H1 (cell line): ENCODE measurements around the gene CDON. TPM values are rescaled to one million over a fixed set of nuclear protein-coding genes. Genes with fewer than 3 reads are reported as not detected.

ENCODE experiments used
- CTCF ChIA-PET: fragments of 300-600 bp; sonication (Branson Sonifier 250); formaldehyde crosslinking; loops from one replicate; lab custom pipeline; 2021; ENCODE audit not compliant: partially characterized antibody; lab: Charles Lee
- POLR2A ChIA-PET: fragments of 300-600 bp; sonication (Branson Sonifier 250); formaldehyde crosslinking; loops from one replicate; lab custom pipeline; 2021; ENCODE audit warnings: inconsistent platforms; ENCODE audit not compliant: partially characterized antibody; lab: Charles Lee
- DNase-seq, 2 experiments: peaks; one replicate each; pipeline versions ENCODE4 v3.0.0 to v3.0.0-alpha.2; 2010 to 2022; ENCODE audit warnings: low spot score in 2 of 2, low read depth in 1 of 2, mixed read lengths in 1 of 2
- FAIRE-seq: peaks from 2 replicates; lab custom pipeline; 2011; peaks lifted over from hg19 to GRCh38; lab: Jason Lieb, UNC
- H2AFZ ChIP-seq: 2 replicates; pipeline ENCODE4 v1.8.1; 2012; ENCODE audit warnings: low read length, inconsistent platforms
- H2AK5ac ChIP-seq: 2 replicates; pipeline ENCODE4 v1.6.1; 2013; ENCODE audit warnings: low read depth, low read length
- H2BK120ac ChIP-seq: replicated peaks from 2 replicates; pipeline ENCODE3; 2013; ENCODE audit warnings: low read depth, low read length, inconsistent platforms
- H2BK12ac ChIP-seq: 2 replicates; pipeline ENCODE4 v1.6.1; 2013; ENCODE audit warnings: low read depth, low read length
- H2BK15ac ChIP-seq: 2 replicates; pipeline ENCODE4 v1.6.1; 2013; ENCODE audit warnings: low read length
- H2BK20ac ChIP-seq: 2 replicates; pipeline ENCODE4 v1.6.1; 2013; ENCODE audit warnings: low read length
- H2BK5ac ChIP-seq: 2 replicates; pipeline ENCODE4 v1.6.1; 2013; ENCODE audit warnings: low read depth, low read length
- H3K14ac ChIP-seq: 2 replicates; pipeline ENCODE4 v1.6.1; 2013; ENCODE audit warnings: inconsistent platforms; ENCODE audit not compliant: insufficient read length
- H3K18ac ChIP-seq: 2 replicates; pipeline ENCODE4 v1.6.1; 2013; ENCODE audit warnings: low read length; ENCODE audit errors: extremely low read depth
- H3K23ac ChIP-seq: 2 replicates; pipeline ENCODE4 v1.6.1; 2013; ENCODE audit warnings: inconsistent platforms; ENCODE audit not compliant: insufficient read length
- H3K23me2 ChIP-seq: 2 replicates; pipeline ENCODE4 v1.6.1; 2013; ENCODE audit warnings: low read depth, low read length
- H3K27ac ChIP-seq: 2 replicates; pipeline ENCODE4 v1.6.1; 2011; ENCODE audit warnings: low read depth, low read length, inconsistent platforms
- H3K27me3 ChIP-seq, 4 experiments: replicated peaks in 1 of 4; 1 replicate in 1 of 4; 2 replicates in 3 of 4; pipeline versions ENCODE4 v1.6.1 to v1.8.1; 2011 to 2013; ENCODE audit warnings: low read length in 3 of 4, mild to moderate bottlenecking in 3 of 4, inconsistent platforms in 2 of 4, mixed read lengths in 2 of 4, moderate library complexity in 1 of 4; ENCODE audit not compliant: control insufficient read depth in 3 of 4, insufficient read depth in 3 of 4; ENCODE audit errors: extremely low read depth in 1 of 4
- H3K36me3 ChIP-seq, 4 experiments: 2 replicates each; pipeline versions ENCODE4 v1.6.1 to v1.8.1; 2011 to 2013; ENCODE audit warnings: mild to moderate bottlenecking in 4 of 4, low read length in 3 of 4, moderate library complexity in 2 of 4, control low read depth in 1 of 4, inconsistent platforms in 1 of 4; ENCODE audit not compliant: insufficient read depth in 4 of 4, control insufficient read depth in 2 of 4
- H3K4ac ChIP-seq: replicated peaks from 2 replicates; pipeline ENCODE3; 2013; ENCODE audit warnings: low read length, low read depth, mixed read lengths, inconsistent platforms; ENCODE audit not compliant: insufficient read length
- H3K4me1 ChIP-seq, 4 experiments: replicated peaks in 1 of 4; 1 replicate in 1 of 4; 2 replicates in 3 of 4; pipeline versions ENCODE4 v1.6.1 to v1.8.1; 2011 to 2013; ENCODE audit warnings: low read length in 3 of 4, inconsistent platforms in 2 of 4, mixed read lengths in 1 of 4; ENCODE audit not compliant: insufficient read depth in 4 of 4, control insufficient read depth in 3 of 4
- H3K4me2 ChIP-seq, 2 experiments: 2 replicates each; pipeline versions ENCODE4 v1.6.1 to v1.8.1; 2011 to 2013; ENCODE audit warnings: low read depth in 2 of 2, low read length in 2 of 2, control low read depth in 1 of 2, inconsistent platforms in 1 of 2, mild to moderate bottlenecking in 1 of 2; ENCODE audit not compliant: insufficient read depth in 1 of 2
- H3K4me3 ChIP-seq, 4 experiments: fragments of 200-600, 300-600 bp in 1 of 4; sonication (generic), shearing (Covaris generic), sonication (Bioruptor Twin) in 1 of 4; 2 replicates each; pipeline versions ENCODE4 v1.5.1 to v1.8.1; 2011 to 2016; ENCODE audit warnings: low read length in 4 of 4, low read depth in 3 of 4, control low read depth in 2 of 4, inconsistent platforms in 2 of 4, mild to moderate bottlenecking in 2 of 4, mixed read lengths in 1 of 4, moderate library complexity in 1 of 4; ENCODE audit not compliant: insufficient read depth in 2 of 4; ENCODE audit errors: extremely low read depth in 1 of 4
- H3K56ac ChIP-seq: replicated peaks from 2 replicates; pipeline ENCODE3; 2013; ENCODE audit warnings: low read depth, mild to moderate bottlenecking, mixed read lengths, low read length, inconsistent platforms; ENCODE audit not compliant: insufficient read length
- H3K79me1 ChIP-seq: 2 replicates; pipeline ENCODE4 v1.6.1; 2013; ENCODE audit warnings: low read depth, low read length, control low read depth
- H3K79me2 ChIP-seq, 2 experiments: 2 replicates each; pipeline versions ENCODE4 v1.6.1 to v1.8.1; 2012 to 2013; ENCODE audit warnings: low read length in 2 of 2, mild to moderate bottlenecking in 2 of 2, inconsistent platforms in 1 of 2; ENCODE audit not compliant: insufficient read depth in 2 of 2, control insufficient read depth in 1 of 2
- H3K9ac ChIP-seq, 4 experiments: replicated peaks in 1 of 4; 1 replicate in 1 of 4; 2 replicates in 3 of 4; pipeline versions ENCODE4 v1.6.1 to v1.8.1; 2011 to 2013; ENCODE audit warnings: low read depth in 3 of 4, low read length in 3 of 4, control low read depth in 2 of 4, mild to moderate bottlenecking in 2 of 4, moderate library complexity in 2 of 4, inconsistent platforms in 1 of 4; ENCODE audit errors: extremely low read depth in 1 of 4
- H3K9me3 ChIP-seq, 2 experiments: 2 replicates each; pipeline versions ENCODE4 v1.6.1 to v1.8.1; 2012 to 2013; ENCODE audit warnings: mild to moderate bottlenecking in 2 of 2, moderate library complexity in 2 of 2, control low read depth in 1 of 2, inconsistent platforms in 1 of 2, low read depth in 1 of 2, low read length in 1 of 2, mixed read lengths in 1 of 2; ENCODE audit not compliant: insufficient read depth in 2 of 2
- H4K20me1 ChIP-seq, 2 experiments: replicated peaks in 1 of 2; 2 replicates each; pipeline versions ENCODE3 to v1.8.1; 2011 to 2013; ENCODE audit warnings: inconsistent platforms in 2 of 2, low read length in 2 of 2, mild to moderate bottlenecking in 1 of 2; ENCODE audit not compliant: insufficient read depth in 2 of 2, control insufficient read depth in 1 of 2
- H4K5ac ChIP-seq: 2 replicates; pipeline ENCODE4 v1.6.1; 2013; ENCODE audit warnings: low read length, low read depth, mixed read lengths, inconsistent platforms; ENCODE audit not compliant: insufficient read length
- H4K8ac ChIP-seq: 2 replicates; pipeline ENCODE4 v1.8.0; 2013; ENCODE audit warnings: mild to moderate bottlenecking, moderate library complexity, low read length, inconsistent platforms; ENCODE audit not compliant: insufficient read depth; ENCODE audit errors: extremely low read depth
- H4K91ac ChIP-seq: replicated peaks from 2 replicates; pipeline ENCODE3; 2013; ENCODE audit warnings: low read length, mixed read lengths, inconsistent platforms; ENCODE audit not compliant: insufficient read length
- CHD2 ChIP-seq: IDR thresholded peaks from 2 replicates; pipeline ENCODE4 v1.6.1; 2012; ENCODE audit warnings: low read length, improper control_type of control experiment
- CTCF ChIP-seq, 3 experiments: IDR thresholded peaks; 1 replicate in 2 of 3; 2 replicates in 1 of 3; pipeline versions ENCODE4 v1.5.1 to v1.6.1; 2011; ENCODE audit warnings: low read length in 3 of 3, mild to moderate bottlenecking in 3 of 3, inconsistent platforms in 2 of 3, low read depth in 1 of 3, moderate library complexity in 1 of 3; ENCODE audit not compliant: insufficient read depth in 1 of 3; ENCODE audit errors: control extremely low read depth in 1 of 3
- FOSL1 ChIP-seq: IDR thresholded peaks from 2 replicates; pipeline ENCODE4 v1.6.1; 2011; ENCODE audit warnings: mild to moderate bottlenecking, low read depth, low read length, moderate library complexity; ENCODE audit not compliant: insufficient read depth
- POLR2AphosphoS5 ChIP-seq: IDR thresholded peaks from 2 replicates; pipeline ENCODE4 v1.6.1; 2011; ENCODE audit warnings: low read depth, low read length
- RXRA ChIP-seq: IDR thresholded peaks from 2 replicates; pipeline ENCODE4 v1.6.1; 2011; ENCODE audit warnings: low read depth, mild to moderate bottlenecking, low read length, moderate library complexity; ENCODE audit not compliant: insufficient read depth
- SIX5 ChIP-seq: IDR thresholded peaks from 2 replicates; pipeline ENCODE4 v1.6.1; 2011; ENCODE audit warnings: mild to moderate bottlenecking, low read depth, low read length
- WGBS, 2 experiments: shearing (Covaris generic) in 1 of 2; methylation state at CpG; one replicate each; pipeline versions ENCODE4 v1.1.6 to v1.1.7; 2013 to 2015; ENCODE audit warnings: low lambda C conversion rate in 2 of 2, mixed read lengths in 2 of 2, inconsistent platforms in 1 of 2, low coverage in 1 of 2, missing lambda C conversion rate in 1 of 2; ENCODE audit not compliant: insufficient replicate concordance in 2 of 2, insufficient coverage in 1 of 2, insufficient read length in 1 of 2; ENCODE audit errors: extremely low coverage in 1 of 2, missing lambda C conversion rate in 1 of 2; 5-methylcytosine and 5-hydroxymethylcytosine counted together
- polyA plus RNA-seq, 7 experiments: library from polyadenylated mRNA; depleted of rRNA in 3 of 7; stranded (reverse) in 5 of 7; unstranded in 2 of 7; fragments of >200 nt in 5 of 7; fragments of 200-250 nt in 2 of 7; gene quantifications; 1 replicate in 5 of 7; 2 replicates in 1 of 7; 4 replicates in 1 of 7; pipeline versions ENCODE4 v1.2.1 to v1.2.3, GENCODE V29; 2011 to 2013; ENCODE audit warnings: missing spikeins in 2 of 7, mixed read lengths in 2 of 7
- total RNA-seq: library from RNA; stranded (reverse); fragmentation: NEBNext Ultra II Directional; extraction: Animal tissue kit (Norgen Biotek cat#: 25700); gene quantifications from 2 replicates; pipeline ENCODE4 v1.2.1, GENCODE V29; 2021

Gene CDON
- total and polyA plus RNA-seq, 2 of the 8 experiments (the other 6 are each of a cell fraction or from before 2014, with no cell fraction given): 11.0 to 32.5 TPM

GRCh38 chr11:126012852-126013251 is 49.8 kb downstream of the CDON start:
- FAIRE-seq: no peak
- no peak for TF ChIP-seq POLR2AphosphoS5
- TF ChIP-seq FOSL1: no peak
- TF ChIP-seq CTCF (IDR thresholded peaks at IDR 0.05; ENCODE audit: control extremely low read depth in 1 of 3, insufficient read depth in 1 of 3, low read depth in 1 of 3, low read length in 3 of 3): no peak
- TF ChIP-seq CHD2: no peak
- no peak for TF ChIP-seq SIX5
- TF ChIP-seq RXRA: no peak
- no peak overlapping the region for H4K91ac ChIP-seq
- no peak for DNase-seq
- H3K9ac ChIP-seq: no peak overlapping the region
- H4K8ac ChIP-seq: no peak overlapping the region
- no peaks in the 10 kb centered on the region for H3K27me3 ChIP-seq
- H3K4ac ChIP-seq: no peak overlapping the region
- no peak overlapping the region for H3K4me2 ChIP-seq
- H3K36me3 ChIP-seq: peaks cover 5 to 21% (median 10%) of the 10 kb centered on the region in 4 experiments
- no peak overlapping the region for H4K5ac ChIP-seq
- H4K20me1 ChIP-seq: no peaks in the 10 kb centered on the region
- H3K23me2 ChIP-seq: no peaks in the 10 kb centered on the region
- H3K4me1 ChIP-seq: no peaks in the 10 kb centered on the region
- H3K14ac ChIP-seq: no peak overlapping the region
- no peak overlapping the region for H3K23ac ChIP-seq
- H2AFZ ChIP-seq: no peak overlapping the region
- H3K79me1 ChIP-seq: 0 out of 2 replicates have a peak, but pooled peaks cover 2% of the 10 kb centered on the region
- H3K9me3 ChIP-seq: no peaks in the 10 kb centered on the region
- H2BK12ac ChIP-seq: no peak overlapping the region
- CTCF ChIA-PET: no interaction called here
- no peak overlapping the region for H2BK20ac ChIP-seq
- H3K56ac ChIP-seq: no peak overlapping the region
- WGBS, 2 experiments: 73% methylated on average over 2 of the region's 2 CpGs; no CpG with 5 or more reads in 1 of the 2 experiments
- no peak overlapping the region for H2AK5ac ChIP-seq
- H3K27ac ChIP-seq: no peak overlapping the region
- no peak overlapping the region for H2BK5ac ChIP-seq
- H2BK120ac ChIP-seq: no peak overlapping the region
- no peak overlapping the region for H3K18ac ChIP-seq
- POLR2A ChIA-PET: no interaction called here
- no peaks in the 10 kb centered on the region for H3K79me2 ChIP-seq
- H3K4me3 ChIP-seq: no peak overlapping the region
- no peak overlapping the region for H2BK15ac ChIP-seq
